Activated naive CD4-positive, alpha-beta T cell treated with anti-CD3 and anti-CD28 coated beads, Interleukin-2, amount 10 ng/mL, durations not matched to agents 7 days and 5 days (primary cell): ENCODE results near the gene GRB2.
"Not testable (repeated sequence)": the region's sequence is repeated elsewhere in the genome, so short reads cannot be mapped to it uniquely, and the experiment has no call there.

Experiments used
- CTCF ChIA-PET: fragments of 350-600 bp; sonication (Branson Sonifier 250); formaldehyde crosslinking; loops from one replicate; lab custom pipeline; 2021; ENCODE audit warnings: antibody characterized with exemption; lab: Charles Lee
- DNase-seq: peaks from one replicate; pipeline ENCODE4 v3.0.0-alpha.2; 2020
- H3K27ac Mint-ChIP-seq: one replicate; pipeline ENCODE4 v1.8.0; 2021; ENCODE audit warnings: mild to moderate bottlenecking, moderate library complexity, mixed read lengths
- H3K27me3 Mint-ChIP-seq: one replicate; pipeline ENCODE4 v1.8.0; 2021; ENCODE audit warnings: mild to moderate bottlenecking, mixed read lengths
- H3K36me3 Mint-ChIP-seq: one replicate; pipeline ENCODE4 v1.8.0; 2021; ENCODE audit warnings: mixed read lengths
- H3K4me1 Mint-ChIP-seq: one replicate; pipeline ENCODE4 v1.8.0; 2021; ENCODE audit warnings: mixed read lengths
- H3K4me3 Mint-ChIP-seq: one replicate; pipeline ENCODE4 v1.8.0; 2021; ENCODE audit warnings: mild to moderate bottlenecking, moderate library complexity, mixed read lengths
- H3K9me3 Mint-ChIP-seq: one replicate; pipeline ENCODE4 v1.8.0; 2021; ENCODE audit warnings: mixed read lengths

The GRB2 gene

DNA sequence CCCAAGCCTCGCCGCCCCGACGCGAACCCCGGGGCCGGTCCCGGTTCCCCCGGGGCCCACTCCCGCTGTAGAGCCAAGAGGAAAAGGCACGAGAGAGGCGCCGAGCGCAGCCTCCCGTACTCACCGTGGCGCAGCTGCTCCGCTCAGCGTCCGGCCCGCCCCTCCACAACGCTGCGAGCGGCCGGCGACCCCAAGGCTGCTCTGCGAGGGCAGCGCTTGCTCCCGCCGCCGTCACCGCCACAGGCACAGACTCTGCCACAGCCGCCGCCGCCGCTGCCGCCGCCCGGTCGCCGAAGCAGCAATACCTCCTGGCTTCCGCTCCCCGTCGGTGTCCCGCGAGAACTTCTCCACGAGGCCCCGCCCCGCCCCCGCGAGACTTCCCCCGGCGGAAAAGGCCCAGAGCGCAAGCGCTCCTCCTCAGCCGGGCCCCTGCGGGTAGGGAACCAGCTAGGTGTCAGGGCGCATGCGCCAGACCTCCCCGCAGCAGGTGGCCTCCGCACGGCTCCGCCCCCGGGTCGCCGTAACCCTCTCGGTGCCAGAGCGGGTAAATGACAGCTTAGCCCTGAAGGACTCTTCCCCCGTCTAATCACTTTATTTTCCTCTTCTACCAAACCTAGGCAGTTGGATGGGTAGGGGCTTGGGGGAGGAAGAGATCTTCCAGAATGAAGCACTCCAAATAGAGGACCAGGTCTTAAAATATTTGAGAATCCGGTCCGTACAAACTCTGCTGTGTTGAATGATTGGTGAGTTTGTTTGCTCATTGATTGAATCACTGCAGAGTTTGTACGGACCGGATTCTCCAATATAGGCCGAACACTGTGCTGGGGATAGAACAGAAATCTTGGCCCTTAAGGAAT, at the start of gene GRB2:
Gene GRB2 (minus strand): TSS at position 314 of the 857 bp plus-strand sequence. CDS start 12,050 bp downstream, outside the sequence.
- Mint-ChIP-seq H3K4me3 (peak within 1 kb of the TSS; percentile 92), H3K36me3 (peaks cover 10% of the 10 kb centered on the region), H3K9me3 (no peaks in the 10 kb centered on the region), H3K4me1 (peaks cover 45% of the 10 kb centered on the region), H3K27me3 (no peaks in the 10 kb centered on the region), H3K27ac (peak within 1 kb of the TSS; percentile 96)
- CTCF ChIA-PET = interaction anchor here (0.5 to 1.6 kb wide), 7 partner anchors 66 to 282 kb away, joined by 3 to 15 read pairs (median 5); partner anchors contain the start of gene MIF4GD
- peak; percentile 100 for DNase-seq

DNA sequence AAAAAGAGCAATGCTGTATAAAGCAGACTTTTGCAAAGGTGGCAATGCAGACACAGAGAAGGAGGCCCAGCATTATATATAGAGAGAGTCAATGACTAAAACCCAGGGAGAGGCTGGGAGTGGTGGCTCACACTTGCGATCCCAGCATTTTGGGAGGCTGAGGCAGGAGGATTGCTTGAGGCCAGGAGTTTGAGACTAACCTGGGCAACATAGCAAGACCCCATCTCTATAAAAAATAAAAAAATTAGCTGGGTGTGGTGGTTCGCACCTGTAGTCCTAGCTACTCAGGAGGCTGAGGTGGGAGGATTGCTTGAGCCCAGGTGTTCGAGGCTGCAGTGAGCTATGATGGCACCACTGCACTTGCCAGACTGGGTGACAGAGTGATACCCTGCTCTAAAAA, 49.2 kb upstream of the GRB2 start:
- peaks cover 13% of the 10 kb centered on the region for H3K27me3 Mint-ChIP-seq
- H3K9me3 Mint-ChIP-seq, DNase-seq, CTCF ChIA-PET, H3K27ac Mint-ChIP-seq, H3K4me3 Mint-ChIP-seq, H3K36me3 Mint-ChIP-seq: not testable (repeated sequence)
- H3K4me1 Mint-ChIP-seq = peaks cover 39% of the 10 kb centered on the region

- peaks cover 18% of the 10 kb centered on the region for H3K27me3 Mint-ChIP-seq
- H3K36me3 Mint-ChIP-seq = no peaks in the 10 kb centered on the region
- CTCF ChIA-PET = interaction anchor here (0.8 kb wide), 1 partner anchor 182 kb away, joined by 3 read pairs; no protein-coding TSS in a partner anchor
- DNase-seq = no peak
- H3K27ac Mint-ChIP-seq = no peak overlapping the region
- H3K9me3 Mint-ChIP-seq = no peaks in the 10 kb centered on the region
- H3K4me1 Mint-ChIP-seq = peaks cover 37% of the 10 kb centered on the region
- no peak overlapping the region for H3K4me3 Mint-ChIP-seq
These were observed 48.7 kb upstream of the GRB2 start for GRCh38 chr17:75454193-75454592.

- no peak for DNase-seq
- Mint-ChIP-seq H3K27ac (no peak overlapping the region), H3K4me3 (no peak overlapping the region), H3K36me3 (no peaks in the 10 kb centered on the region), H3K4me1 (peaks cover 9% of the 10 kb centered on the region), H3K9me3 (no peaks in the 10 kb centered on the region), H3K27me3 (peaks cover 29% of the 10 kb centered on the region)
- CTCF ChIA-PET = no interaction called here
These were observed 44.8 kb upstream of the GRB2 start for GRCh38 chr17:75450270-75450669.

GRCh38 chr17:75447951-75448856, 42.7 kb upstream of the GRB2 start:
- peaks cover 26% of the 10 kb centered on the region for H3K27me3 Mint-ChIP-seq
- no peak overlapping the region for H3K4me3 Mint-ChIP-seq
- DNase-seq = no peak
- no peaks in the 10 kb centered on the region for H3K36me3 Mint-ChIP-seq
- no peaks in the 10 kb centered on the region for H3K4me1 Mint-ChIP-seq
- CTCF ChIA-PET = no interaction called here
- H3K27ac Mint-ChIP-seq = no peak overlapping the region
- H3K9me3 Mint-ChIP-seq = no peaks in the 10 kb centered on the region

GRCh38 chr17:75445896-75446295, 40.4 kb upstream of the GRB2 start:
- H3K27me3 Mint-ChIP-seq = peaks cover 19% of the 10 kb centered on the region
- H3K4me1 Mint-ChIP-seq, CTCF ChIA-PET, H3K27ac Mint-ChIP-seq, H3K9me3 Mint-ChIP-seq, H3K36me3 Mint-ChIP-seq, DNase-seq, H3K4me3 Mint-ChIP-seq: not testable (repeated sequence)

DNA sequence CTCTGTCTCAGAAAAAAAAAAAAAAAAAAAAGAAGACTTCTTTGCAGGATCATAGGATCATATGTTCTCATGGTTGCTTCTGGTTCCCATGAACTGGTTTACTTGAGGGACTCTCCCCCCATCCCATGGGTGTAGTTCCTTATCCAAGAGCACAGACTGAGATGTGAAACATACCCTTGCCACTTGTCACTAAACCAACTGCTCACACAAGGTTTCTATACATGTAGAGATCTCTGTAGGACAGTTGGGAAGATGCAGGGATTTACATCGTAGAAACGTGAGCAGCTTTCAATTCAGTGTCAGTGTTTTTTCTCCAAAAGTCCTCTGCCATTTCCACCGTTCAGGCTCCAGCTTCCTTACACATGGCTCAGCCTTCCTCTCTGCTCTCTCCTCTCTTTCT, 39.8 kb upstream of the GRB2 start:
- Mint-ChIP-seq H3K27me3 (peaks cover 17% of the 10 kb centered on the region), H3K9me3 (no peaks in the 10 kb centered on the region), H3K27ac (no peak overlapping the region), H3K4me1 (no peaks in the 10 kb centered on the region), H3K4me3 (no peak overlapping the region), H3K36me3 (no peaks in the 10 kb centered on the region)
- DNase-seq = no peak
- CTCF ChIA-PET = no interaction called here

DNA sequence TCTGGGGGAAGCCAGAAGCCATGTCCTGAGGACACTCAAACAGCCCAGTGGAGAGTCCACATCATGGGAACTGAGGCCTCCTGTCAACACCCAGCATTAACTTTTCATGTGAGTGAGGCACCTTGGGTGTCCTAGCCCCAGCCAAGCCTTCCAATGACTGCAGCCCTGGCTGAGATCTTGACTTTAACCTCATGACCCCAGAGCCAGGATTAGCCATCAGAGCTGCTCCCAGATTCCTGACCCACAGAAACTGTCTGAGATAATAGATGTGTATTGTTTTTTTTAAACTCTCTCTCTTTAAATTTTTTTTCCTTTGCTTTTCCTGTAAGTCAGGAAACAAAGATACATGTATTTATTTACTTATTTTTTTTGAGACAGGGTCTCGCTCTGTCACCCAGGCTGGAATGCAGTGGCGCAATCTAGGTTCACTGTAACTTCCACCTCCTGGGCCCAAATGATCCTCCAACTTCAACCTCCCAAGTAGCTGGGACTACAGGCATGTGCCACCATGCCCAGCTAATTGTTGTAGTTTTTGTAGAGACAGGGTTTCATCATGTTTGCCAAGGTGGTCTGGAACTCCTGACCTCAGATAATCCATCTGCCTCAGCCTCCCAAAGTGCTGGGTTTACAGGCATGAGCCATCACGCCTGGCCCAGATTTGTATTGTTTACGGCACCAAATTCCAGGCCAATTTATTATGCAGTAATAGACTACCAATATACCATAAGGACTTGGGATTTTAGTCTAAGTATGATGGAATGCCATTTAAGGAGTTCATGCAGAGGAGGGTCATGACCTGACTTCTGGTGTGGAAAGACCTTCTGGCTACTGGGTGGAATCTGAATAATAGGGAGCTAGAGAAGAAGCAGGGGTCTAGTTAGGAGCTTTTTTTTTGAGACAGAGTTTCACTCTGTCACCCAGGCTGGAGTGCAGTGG, 37.0 kb upstream of the GRB2 start:
- Mint-ChIP-seq H3K36me3 (no peaks in the 10 kb centered on the region), H3K9me3 (no peaks in the 10 kb centered on the region)
- CTCF ChIA-PET = interaction anchor here (0.6 kb wide), 1 partner anchor 408 kb away, joined by 3 read pairs; no protein-coding TSS in a partner anchor

DNA sequence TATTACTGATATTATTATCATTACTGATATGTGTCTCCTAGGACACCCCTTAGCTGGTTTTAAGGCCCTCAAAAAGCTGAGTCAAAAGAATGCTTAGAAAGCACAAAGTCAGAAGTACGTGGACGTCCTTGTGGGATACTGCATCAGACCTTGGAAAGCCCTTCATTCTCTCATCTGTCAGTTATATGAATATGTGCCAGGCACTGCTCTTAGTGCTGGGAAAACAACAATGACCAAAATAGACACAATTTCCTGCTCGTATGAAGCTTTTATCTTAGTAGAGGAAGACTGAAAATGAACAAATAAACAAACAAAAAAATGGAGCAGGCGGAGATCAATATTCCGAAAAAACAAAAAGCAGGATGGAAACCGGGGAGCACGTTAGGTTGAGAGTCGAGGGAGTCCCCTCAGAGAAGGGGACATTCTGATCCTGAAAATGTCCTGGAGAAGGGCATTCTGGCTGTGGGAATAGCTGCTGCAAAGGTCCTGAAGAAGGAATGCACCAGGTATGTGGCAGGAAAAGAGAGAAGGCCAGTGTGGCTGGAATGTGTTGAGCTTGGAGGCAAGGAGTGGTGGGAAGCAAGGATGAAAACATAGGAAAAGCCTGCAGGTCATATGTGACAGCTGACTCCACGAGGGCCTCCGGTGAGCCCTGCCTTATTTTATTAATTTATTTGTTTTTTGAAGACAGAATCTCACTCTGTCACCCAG, 35.4 kb upstream of the GRB2 start:
- H3K27ac Mint-ChIP-seq = no peak overlapping the region
- H3K4me3 Mint-ChIP-seq = no peak overlapping the region
- H3K36me3 Mint-ChIP-seq = no peaks in the 10 kb centered on the region
- DNase-seq = no peak
- peaks cover 8% of the 10 kb centered on the region for H3K4me1 Mint-ChIP-seq
- H3K9me3 Mint-ChIP-seq = no peaks in the 10 kb centered on the region
- H3K27me3 Mint-ChIP-seq = peaks cover 8% of the 10 kb centered on the region
- CTCF ChIA-PET = interaction anchor here (0.6 kb wide), 1 partner anchor 158 kb away, joined by 4 read pairs; no protein-coding TSS in a partner anchor

More for the DNA sequence above, 37.0 kb upstream of the GRB2 start:
- Mint-ChIP-seq H3K27ac (no peak overlapping the region), H3K27me3 (no peaks in the 10 kb centered on the region), H3K4me3 (no peak overlapping the region), H3K4me1 (no peaks in the 10 kb centered on the region)
- DNase-seq = no peak

GRCh38 chr17:75439287-75439686, 33.8 kb upstream of the GRB2 start:
- H3K9me3 Mint-ChIP-seq = no peaks in the 10 kb centered on the region
- no peaks in the 10 kb centered on the region for H3K36me3 Mint-ChIP-seq
- no peak overlapping the region for H3K4me3 Mint-ChIP-seq
- CTCF ChIA-PET = no interaction called here
- H3K27ac Mint-ChIP-seq = no peak overlapping the region
- H3K27me3 Mint-ChIP-seq = peaks cover 16% of the 10 kb centered on the region
- DNase-seq = no peak
- H3K4me1 Mint-ChIP-seq = peaks cover 18% of the 10 kb centered on the region

DNA sequence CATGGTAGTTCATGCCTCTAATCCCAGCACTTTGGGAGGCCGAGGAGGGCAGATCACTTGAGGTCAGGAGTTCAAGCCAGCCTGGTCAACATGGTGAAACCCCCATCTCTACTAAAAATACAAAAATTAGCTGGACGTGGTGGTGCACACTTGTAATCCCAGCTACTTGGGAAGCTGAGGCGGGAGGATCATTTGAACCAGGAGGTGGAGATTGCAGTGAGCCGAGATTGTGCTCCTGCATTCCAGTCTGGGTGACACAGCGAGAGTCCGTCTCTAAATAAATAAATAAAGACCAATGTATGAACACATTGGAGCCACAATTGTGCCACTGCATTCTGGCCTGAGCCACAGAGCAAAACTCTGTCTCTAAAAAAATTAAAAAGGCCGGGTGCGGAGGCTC, 31.9 kb upstream of the GRB2 start:
- not testable (repeated sequence) for DNase-seq, H3K4me3 Mint-ChIP-seq, H3K9me3 Mint-ChIP-seq, H3K27ac Mint-ChIP-seq, H3K36me3 Mint-ChIP-seq
- H3K27me3 Mint-ChIP-seq = peaks cover 28% of the 10 kb centered on the region
- CTCF ChIA-PET = interaction anchor here (1.6 kb wide), 1 partner anchor 19 kb away, joined by 3 read pairs; the partner anchor contains the start of gene TMEM94
- peaks cover 18% of the 10 kb centered on the region for H3K4me1 Mint-ChIP-seq

DNA sequence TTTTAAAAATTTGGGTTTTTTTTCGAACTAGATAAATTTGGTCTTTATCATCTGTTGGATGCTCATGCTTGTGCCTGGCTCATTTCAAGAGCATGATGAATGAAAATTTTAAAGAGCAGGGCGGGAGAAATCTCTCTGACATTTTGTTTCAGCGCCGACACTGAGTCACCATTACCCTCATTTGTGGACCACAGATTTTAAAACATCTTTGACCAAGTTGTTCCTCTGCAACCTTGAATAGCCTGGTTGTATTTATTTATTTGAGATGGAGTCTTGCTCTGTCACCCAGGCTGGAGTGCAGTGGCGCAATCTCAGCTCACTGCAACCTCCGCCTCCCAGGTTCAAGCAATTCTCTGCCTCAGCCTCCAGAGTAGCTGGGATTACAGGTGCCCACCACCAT, 29.0 kb upstream of the GRB2 start:
- DNase-seq, H3K9me3 Mint-ChIP-seq, H3K27ac Mint-ChIP-seq, H3K36me3 Mint-ChIP-seq, H3K4me3 Mint-ChIP-seq: not testable (repeated sequence)
- CTCF ChIA-PET = interaction anchor here (1.7 kb wide), 1 partner anchor 10 kb away, joined by 5 read pairs; no protein-coding TSS in a partner anchor
- H3K27me3 Mint-ChIP-seq = peaks cover 41% of the 10 kb centered on the region
- H3K4me1 Mint-ChIP-seq = peaks cover 18% of the 10 kb centered on the region
